DND-41 (cell line): ENCODE measurements around the gene CABYR.

Source experiments
- ATAC-seq: fragments of 200-7000 bp; cut with Tn5 transposase; 3 replicates; pipeline ENCODE4 v1.9.1; 2021; ENCODE audit warnings: low read depth; ENCODE audit not compliant: insufficient read depth
- DNase-seq: peaks from one replicate; pipeline ENCODE4 v3.0.0-alpha.2; 2020
- H2AFZ ChIP-seq: 2 replicates; pipeline ENCODE4 v1.6.0; 2012; ENCODE audit warnings: low read depth, low read length
- H3K27ac ChIP-seq: 2 replicates; pipeline ENCODE4 v1.5.1; 2012; ENCODE audit warnings: low read length, inconsistent platforms
- H3K27me3 ChIP-seq: fragments of 200-600 bp; sonication (generic); 2 replicates; pipeline ENCODE4 v1.6.0; 2012; ENCODE audit warnings: low read length, mild to moderate bottlenecking, inconsistent platforms; ENCODE audit not compliant: insufficient read depth, poor library complexity
- H3K36me3 ChIP-seq: 2 replicates; pipeline ENCODE4 v1.5.1; 2012; ENCODE audit warnings: low read length, inconsistent platforms; ENCODE audit not compliant: insufficient read depth
- H3K4me1 ChIP-seq: 2 replicates; pipeline ENCODE4 v1.5.1; 2012; ENCODE audit warnings: mild to moderate bottlenecking, low read length; ENCODE audit not compliant: insufficient read depth
- H3K4me2 ChIP-seq: 2 replicates; pipeline ENCODE4 v1.6.0; 2012; ENCODE audit warnings: mild to moderate bottlenecking, moderate library complexity, low read length, inconsistent platforms; ENCODE audit not compliant: insufficient read depth
- H3K4me3 ChIP-seq, 2 experiments: fragments of 200-600 bp in 1 of 2; shearing (Covaris generic) in 1 of 2; 2 replicates each; pipeline ENCODE4 v1.5.1; 2012 to 2016; ENCODE audit warnings: inconsistent platforms in 2 of 2, low read length in 2 of 2, mild to moderate bottlenecking in 2 of 2, low read depth in 1 of 2, moderate library complexity in 1 of 2
- H3K79me2 ChIP-seq: 2 replicates; pipeline ENCODE4 v1.6.0; 2012; ENCODE audit warnings: low read length, inconsistent platforms; ENCODE audit not compliant: insufficient read depth
- H3K9ac ChIP-seq: 2 replicates; pipeline ENCODE4 v1.6.0; 2012; ENCODE audit warnings: low read depth, mild to moderate bottlenecking, inconsistent platforms, low read length, moderate library complexity
- H3K9me3 ChIP-seq: 2 replicates; pipeline ENCODE4 v1.5.1; 2012; ENCODE audit warnings: low read length, moderate library complexity, mild to moderate bottlenecking, inconsistent platforms; ENCODE audit not compliant: insufficient read depth, severe bottlenecking
- H4K20me1 ChIP-seq: 2 replicates; pipeline ENCODE4 v1.6.0; 2012; ENCODE audit warnings: low read length; ENCODE audit not compliant: insufficient read depth
- EZH2 ChIP-seq: IDR thresholded peaks from 3 replicates; pipeline ENCODE4 v1.6.1; 2012; ENCODE audit warnings: borderline replicate concordance, low read depth, mild to moderate bottlenecking, moderate library complexity, low read length, inconsistent platforms; ENCODE audit not compliant: severe bottlenecking
- TF ChIP-seq, protein P1 (sequence below): IDR thresholded peaks from 2 replicates; pipeline ENCODE4 v1.5.1; 2012; ENCODE audit warnings: borderline replicate concordance, low read length, moderate library complexity, mild to moderate bottlenecking; ENCODE audit not compliant: poor library complexity, severe bottlenecking; ENCODE audit errors: extremely low read depth

The CABYR gene

DNA sequence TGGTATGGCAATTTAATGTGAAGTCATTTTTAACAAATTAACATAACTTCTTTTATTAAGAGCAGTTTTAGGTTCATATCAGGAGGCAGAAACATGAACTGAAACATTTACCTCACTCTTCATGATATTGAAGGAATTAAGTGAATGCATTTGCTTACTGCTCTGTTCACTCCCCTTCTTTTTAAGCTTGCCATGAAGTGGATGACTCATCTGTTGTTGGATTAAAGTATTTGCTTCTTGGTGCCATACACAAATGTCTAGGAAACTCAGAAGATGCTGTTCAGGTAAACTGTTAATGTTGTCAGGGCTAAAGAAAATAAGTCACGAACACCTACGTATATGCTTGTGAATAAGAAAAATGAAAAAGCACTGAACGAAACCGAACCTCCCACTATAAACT lies 10.2 kb upstream of the CABYR start:
- Histone ChIP-seq H3K9ac (no peak overlapping the region), H3K27ac (no peak overlapping the region), H3K4me2 (no peak overlapping the region), H3K36me3 (peaks cover 33% of the 10 kb centered on the region), H3K79me2 (no peaks in the 10 kb centered on the region), H4K20me1 (no peaks in the 10 kb centered on the region), H3K4me3 (no peak overlapping the region), H3K27me3 (no peaks in the 10 kb centered on the region), H3K9me3 (no peaks in the 10 kb centered on the region), H2AFZ (no peak overlapping the region), H3K4me1 (no peaks in the 10 kb centered on the region)
- ATAC-seq = no peak
- DNase-seq = no peak
- TF ChIP-seq, protein P1, sequence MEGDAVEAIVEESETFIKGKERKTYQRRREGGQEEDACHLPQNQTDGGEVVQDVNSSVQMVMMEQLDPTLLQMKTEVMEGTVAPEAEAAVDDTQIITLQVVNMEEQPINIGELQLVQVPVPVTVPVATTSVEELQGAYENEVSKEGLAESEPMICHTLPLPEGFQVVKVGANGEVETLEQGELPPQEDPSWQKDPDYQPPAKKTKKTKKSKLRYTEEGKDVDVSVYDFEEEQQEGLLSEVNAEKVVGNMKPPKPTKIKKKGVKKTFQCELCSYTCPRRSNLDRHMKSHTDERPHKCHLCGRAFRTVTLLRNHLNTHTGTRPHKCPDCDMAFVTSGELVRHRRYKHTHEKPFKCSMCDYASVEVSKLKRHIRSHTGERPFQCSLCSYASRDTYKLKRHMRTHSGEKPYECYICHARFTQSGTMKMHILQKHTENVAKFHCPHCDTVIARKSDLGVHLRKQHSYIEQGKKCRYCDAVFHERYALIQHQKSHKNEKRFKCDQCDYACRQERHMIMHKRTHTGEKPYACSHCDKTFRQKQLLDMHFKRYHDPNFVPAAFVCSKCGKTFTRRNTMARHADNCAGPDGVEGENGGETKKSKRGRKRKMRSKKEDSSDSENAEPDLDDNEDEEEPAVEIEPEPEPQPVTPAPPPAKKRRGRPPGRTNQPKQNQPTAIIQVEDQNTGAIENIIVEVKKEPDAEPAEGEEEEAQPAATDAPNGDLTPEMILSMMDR = no peak
- no peak for TF ChIP-seq EZH2

DNA sequence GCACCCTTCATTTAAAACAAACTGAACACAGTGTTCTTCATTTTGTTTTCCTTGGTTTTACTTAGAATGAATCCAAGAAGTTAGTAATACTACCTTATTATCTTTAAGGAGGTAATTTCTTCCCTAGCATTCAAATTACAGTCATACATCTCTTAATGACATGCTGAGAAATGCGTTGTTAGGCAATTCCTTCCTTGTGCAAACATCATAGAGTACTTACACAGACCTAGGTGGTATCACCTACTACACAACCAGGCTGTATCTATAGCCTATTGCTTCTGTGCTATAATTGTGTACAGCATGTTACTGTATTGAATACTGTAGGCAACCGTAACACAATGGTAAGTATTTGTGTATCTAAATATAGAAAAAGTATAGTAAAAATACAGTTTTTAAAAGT lies 8.4 kb upstream of the CABYR start:
- Histone ChIP-seq H3K27ac (no peak overlapping the region), H3K36me3 (peaks cover 30% of the 10 kb centered on the region), H3K4me2 (no peak overlapping the region), H3K4me3 (no peak overlapping the region), H4K20me1 (no peaks in the 10 kb centered on the region), H3K9ac (no peak overlapping the region), H3K79me2 (no peaks in the 10 kb centered on the region), H3K9me3 (no peaks in the 10 kb centered on the region), H3K4me1 (no peaks in the 10 kb centered on the region), H3K27me3 (no peaks in the 10 kb centered on the region), H2AFZ (no peak overlapping the region)
- ATAC-seq = no peak
- TF ChIP-seq EZH2 = no peak
- TF ChIP-seq, protein P1 = no peak
- no peak for DNase-seq

DNA sequence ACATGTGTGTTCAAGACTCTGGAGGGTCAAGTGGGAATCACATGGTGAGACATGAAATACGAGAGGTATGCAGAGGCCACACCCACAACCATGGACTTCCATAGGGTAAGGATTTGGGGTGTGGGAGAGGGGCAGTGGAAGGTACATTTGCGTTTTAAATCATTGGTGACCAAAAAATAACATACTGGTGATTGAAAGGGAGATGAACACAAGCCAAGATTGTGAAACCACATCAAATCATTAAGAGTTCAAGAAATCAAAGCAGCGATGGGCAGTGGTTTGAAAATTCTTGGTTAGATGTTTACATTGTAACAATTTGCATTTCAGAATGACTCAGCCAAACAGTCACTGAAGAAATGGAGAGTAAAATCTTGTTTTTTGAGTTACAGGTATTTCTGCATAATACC lies 1.9 kb upstream of the CABYR start:
- no peak overlapping the region for H3K4me3 ChIP-seq
- no peak overlapping the region for H3K27ac ChIP-seq
- no peak overlapping the region for H3K4me2 ChIP-seq

More for the DNA sequence above, 1.9 kb upstream of the CABYR start:
- no peak overlapping the region for H2AFZ ChIP-seq
- DNase-seq (no peak), ATAC-seq (no peak)
- H3K9me3 ChIP-seq = no peaks in the 10 kb centered on the region
- no peaks in the 10 kb centered on the region for H3K27me3 ChIP-seq
- H3K36me3 ChIP-seq = peaks cover 5% of the 10 kb centered on the region; the same call in 1 of the 2 replicates
- TF ChIP-seq EZH2 = no peak
- TF ChIP-seq, protein P1 = no peak
- H3K79me2 ChIP-seq = no peaks in the 10 kb centered on the region
- no peaks in the 10 kb centered on the region for H3K4me1 ChIP-seq
- no peaks in the 10 kb centered on the region for H4K20me1 ChIP-seq
- H3K9ac ChIP-seq = no peak overlapping the region
